ENCODE results near the gene LLCFC1.

The LLCFC1 gene

DNA sequence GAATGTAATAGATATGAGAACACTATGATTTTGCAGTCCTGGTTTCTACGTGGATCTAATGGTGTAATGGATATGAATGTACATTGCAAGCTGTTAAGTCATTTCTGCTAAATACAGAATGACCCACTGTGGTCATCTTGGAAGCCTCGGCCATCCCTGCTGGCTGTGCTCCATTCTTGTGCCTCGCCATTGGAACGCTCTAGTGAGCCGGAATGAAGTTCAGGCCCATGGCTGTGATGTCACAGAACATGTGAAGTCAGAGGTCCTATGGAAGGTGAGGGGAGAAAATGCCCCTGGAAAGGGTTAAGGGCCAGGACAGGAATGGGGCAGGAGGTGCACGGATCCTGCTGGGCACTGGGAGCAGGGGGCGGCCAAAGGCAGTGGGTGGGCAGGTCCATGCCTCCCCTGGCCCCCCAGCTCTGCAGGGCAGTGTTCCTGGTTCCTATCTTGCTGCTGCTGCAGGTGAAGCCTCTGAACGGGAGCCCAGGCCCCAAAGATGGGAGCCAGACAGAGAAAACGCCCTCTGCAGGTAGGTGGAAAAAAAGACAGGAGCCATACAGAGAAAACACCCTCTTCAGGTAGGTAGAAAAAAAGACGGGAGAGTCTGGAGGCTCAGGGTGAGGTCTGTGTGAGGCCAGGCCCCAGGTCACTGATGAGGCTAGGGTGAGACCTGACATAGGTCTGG lies at the start of gene LLCFC1:
TSS of gene LLCFC1 (plus strand) at position 259 of the 685 bp plus-strand sequence. CDS start at position 397, 138 bp downstream.
- no peak within 1 kb of the TSS for H3K4me3 ChIP-seq (ENCODE audit: severe bottlenecking)
- H3K4me1 ChIP-seq (ENCODE audit: insufficient read depth, poor library complexity, severe bottlenecking), result no peaks in the 10 kb centered on the region
- H3K9me3 ChIP-seq (ENCODE audit: severe bottlenecking), result no peaks in the 10 kb centered on the region
- DNase-seq (ENCODE audit: low spot score), result no peak
- no peaks in the 10 kb centered on the region for H3K27me3 ChIP-seq (ENCODE audit: insufficient read depth, poor library complexity, severe bottlenecking)
- TF ChIP-seq, protein P1, sequence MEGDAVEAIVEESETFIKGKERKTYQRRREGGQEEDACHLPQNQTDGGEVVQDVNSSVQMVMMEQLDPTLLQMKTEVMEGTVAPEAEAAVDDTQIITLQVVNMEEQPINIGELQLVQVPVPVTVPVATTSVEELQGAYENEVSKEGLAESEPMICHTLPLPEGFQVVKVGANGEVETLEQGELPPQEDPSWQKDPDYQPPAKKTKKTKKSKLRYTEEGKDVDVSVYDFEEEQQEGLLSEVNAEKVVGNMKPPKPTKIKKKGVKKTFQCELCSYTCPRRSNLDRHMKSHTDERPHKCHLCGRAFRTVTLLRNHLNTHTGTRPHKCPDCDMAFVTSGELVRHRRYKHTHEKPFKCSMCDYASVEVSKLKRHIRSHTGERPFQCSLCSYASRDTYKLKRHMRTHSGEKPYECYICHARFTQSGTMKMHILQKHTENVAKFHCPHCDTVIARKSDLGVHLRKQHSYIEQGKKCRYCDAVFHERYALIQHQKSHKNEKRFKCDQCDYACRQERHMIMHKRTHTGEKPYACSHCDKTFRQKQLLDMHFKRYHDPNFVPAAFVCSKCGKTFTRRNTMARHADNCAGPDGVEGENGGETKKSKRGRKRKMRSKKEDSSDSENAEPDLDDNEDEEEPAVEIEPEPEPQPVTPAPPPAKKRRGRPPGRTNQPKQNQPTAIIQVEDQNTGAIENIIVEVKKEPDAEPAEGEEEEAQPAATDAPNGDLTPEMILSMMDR (IDR thresholded peaks at IDR 0.05; ENCODE audit: poor library complexity, severe bottlenecking), result no peak
- ATAC-seq (ENCODE audit: low read depth), result no peak
- no peaks in the 10 kb centered on the region for H3K36me3 ChIP-seq (ENCODE audit: low read depth)
- no peak within 1 kb of the TSS for H3K27ac ChIP-seq (ENCODE audit: poor library complexity, severe bottlenecking)

- TF ChIP-seq, protein P1 (IDR thresholded peaks at IDR 0.05; ENCODE audit: poor library complexity, severe bottlenecking), result no peak
- Histone ChIP-seq H3K4me3 (ENCODE audit: severe bottlenecking) (no peak overlapping the region), H3K27ac (ENCODE audit: poor library complexity, severe bottlenecking) (no peak overlapping the region), H3K9me3 (ENCODE audit: severe bottlenecking) (no peaks in the 10 kb centered on the region), H3K27me3 (ENCODE audit: insufficient read depth, poor library complexity, severe bottlenecking) (no peaks in the 10 kb centered on the region), H3K4me1 (ENCODE audit: insufficient read depth, poor library complexity, severe bottlenecking) (no peaks in the 10 kb centered on the region), H3K36me3 (ENCODE audit: low read depth) (no peaks in the 10 kb centered on the region)
- ATAC-seq (ENCODE audit: low read depth) (no peak), DNase-seq (ENCODE audit: low spot score) (no peak)
Measured at GRCh38 chr7:142889816-142890215, 49.5 kb upstream of the LLCFC1 start.

- Histone ChIP-seq H3K4me1 (ENCODE audit: insufficient read depth, poor library complexity, severe bottlenecking) (no peaks in the 10 kb centered on the region), H3K36me3 (ENCODE audit: low read depth) (no peaks in the 10 kb centered on the region), H3K9me3 (ENCODE audit: severe bottlenecking) (no peaks in the 10 kb centered on the region), H3K27me3 (ENCODE audit: insufficient read depth, poor library complexity, severe bottlenecking) (no peaks in the 10 kb centered on the region), H3K27ac (ENCODE audit: poor library complexity, severe bottlenecking) (no peak overlapping the region), H3K4me3 (ENCODE audit: severe bottlenecking) (no peak overlapping the region)
- TF ChIP-seq, protein P1 (IDR thresholded peaks at IDR 0.05; ENCODE audit: poor library complexity, severe bottlenecking), result no peak
- DNase-seq (ENCODE audit: low spot score) (no peak), ATAC-seq (ENCODE audit: low read depth) (no peak)
Measured at GRCh38 chr7:142890874-142891485, 48.3 kb upstream of the LLCFC1 start.

- ATAC-seq (ENCODE audit: low read depth) (no peak), DNase-seq (ENCODE audit: low spot score) (no peak)
- TF ChIP-seq, protein P1 (IDR thresholded peaks at IDR 0.05; ENCODE audit: poor library complexity, severe bottlenecking), result no peak
Measured at GRCh38 chr7:142891490-142892082, 47.7 kb upstream of the LLCFC1 start.

More at GRCh38 chr7:142891490-142892082, 47.7 kb upstream of the LLCFC1 start:
- no peak overlapping the region for H3K4me3 ChIP-seq (ENCODE audit: severe bottlenecking)
- H3K9me3 ChIP-seq (ENCODE audit: severe bottlenecking), result no peaks in the 10 kb centered on the region
- no peak overlapping the region for H3K27ac ChIP-seq (ENCODE audit: poor library complexity, severe bottlenecking)
- H3K27me3 ChIP-seq (ENCODE audit: insufficient read depth, poor library complexity, severe bottlenecking), result no peaks in the 10 kb centered on the region
- no peaks in the 10 kb centered on the region for H3K4me1 ChIP-seq (ENCODE audit: insufficient read depth, poor library complexity, severe bottlenecking)
- H3K36me3 ChIP-seq (ENCODE audit: low read depth), result no peaks in the 10 kb centered on the region

Measured in RWPE2 (cell line).